Activated CD8-positive, alpha-beta T cell treated with anti-CD3 and anti-CD28 coated beads, Interleukin-2, amount 10 ng/mL, durations not matched to agents 7 days and 5 days (primary cell): Measurements from ENCODE around the gene GNLY. TPM values are rescaled to one million over a fixed set of nuclear protein-coding genes. Genes with fewer than 3 reads are reported as not detected.

Source experiments
- ATAC-seq: fragments of 150-1000 bp; cut with Tn5 transposase; one replicate; pipeline ENCODE4 v1.10.0; 2021; ENCODE audit warnings: moderate library complexity
- CTCF ChIA-PET: fragments of 350-600 bp; sonication (Branson Sonifier 250); formaldehyde crosslinking; loops from one replicate; lab custom pipeline; 2021; ENCODE audit warnings: antibody characterized with exemption; lab: Charles Lee
- POLR2A ChIA-PET: fragments of 350-600 bp; sonication (Branson Sonifier 250); formaldehyde crosslinking; loops from one replicate; lab custom pipeline; 2021; ENCODE audit warnings: antibody characterized with exemption; lab: Charles Lee
- DNase-seq: peaks from one replicate; pipeline ENCODE4 v3.0.0-alpha.2; 2020
- H3K27ac Mint-ChIP-seq: one replicate; pipeline ENCODE4 v1.8.0; 2021; ENCODE audit warnings: mild to moderate bottlenecking, mixed read lengths
- H3K27me3 Mint-ChIP-seq: one replicate; pipeline ENCODE4 v1.8.0; 2021; ENCODE audit warnings: low read depth, mixed read lengths
- H3K36me3 Mint-ChIP-seq: one replicate; pipeline ENCODE4 v1.8.0; 2021; ENCODE audit warnings: low read depth, mixed read lengths
- H3K4me1 Mint-ChIP-seq: one replicate; pipeline ENCODE4 v1.8.0; 2021; ENCODE audit warnings: low read depth, mixed read lengths
- H3K4me3 Mint-ChIP-seq: one replicate; pipeline ENCODE4 v1.8.0; 2021; ENCODE audit warnings: mild to moderate bottlenecking, mixed read lengths
- H3K9me3 Mint-ChIP-seq: one replicate; pipeline ENCODE4 v1.8.0; 2022; ENCODE audit warnings: mixed read lengths; ENCODE audit not compliant: insufficient read depth
- total RNA-seq, 2 experiments: library from RNA; stranded (reverse); gene quantifications; one replicate each; pipeline ENCODE4 v1.2.3, GENCODE V29; 2021

Gene GNLY
- total RNA-seq, 2 experiments from 2014 or later = 136 to 143 TPM

GRCh38 chr2:85703329-85703728 is 9.2 kb downstream of the GNLY start:
- CTCF ChIA-PET = interaction anchor here (0.8 to 8.1 kb wide), 7 partner anchors 9 to 66 kb away, joined by 3 to 161 read pairs (median 39); partner anchors contain the start of gene GNLY
- Mint-ChIP-seq H3K4me3 (no peak overlapping the region), H3K36me3 (peaks cover 2% of the 10 kb centered on the region), H3K4me1 (peaks cover 71% of the 10 kb centered on the region), H3K27ac (no peak overlapping the region), H3K27me3 (peaks cover 3% of the 10 kb centered on the region), H3K9me3 (no peaks in the 10 kb centered on the region)
- DNase-seq (no peak), ATAC-seq (no peak)
- POLR2A ChIA-PET = no interaction called here

GRCh38 chr2:85704038-85704437 is 9.9 kb downstream of the GNLY start:
- ATAC-seq (no peak), DNase-seq (no peak)
- Mint-ChIP-seq H3K27me3 (peaks cover 7% of the 10 kb centered on the region), H3K4me1 (peaks cover 63% of the 10 kb centered on the region), H3K36me3 (peaks cover 2% of the 10 kb centered on the region), H3K27ac (peak overlapping the region; percentile 7), H3K9me3 (no peaks in the 10 kb centered on the region), H3K4me3 (no peak overlapping the region)
- CTCF ChIA-PET = interaction anchor here (1.2 to 8.1 kb wide), 8 partner anchors 9 to 67 kb away, joined by 3 to 161 read pairs (median 48); partner anchors contain the start of gene GNLY
- POLR2A ChIA-PET = interaction anchor here (0.7 kb wide), 1 partner anchor 13 kb away, joined by 3 read pairs; no protein-coding TSS in a partner anchor

GRCh38 chr2:85704800-85705679 is 10.9 kb downstream of the GNLY start:
- Mint-ChIP-seq H3K9me3 (no peaks in the 10 kb centered on the region), H3K36me3 (no peaks in the 10 kb centered on the region), H3K27me3 (peaks cover 12% of the 10 kb centered on the region), H3K27ac (peak overlapping the region; percentile 84), H3K4me3 (peak overlapping the region; percentile 22), H3K4me1 (peaks cover 66% of the 10 kb centered on the region)
- POLR2A ChIA-PET = interaction anchor here (1.2 kb wide), 1 partner anchor 75 kb away, joined by 5 read pairs; no protein-coding TSS in a partner anchor
- ATAC-seq (peak; percentile 53), DNase-seq (peak; percentile 54)
- CTCF ChIA-PET = interaction anchor here (0.8 to 8.1 kb wide), 13 partner anchors 8 to 77 kb away, joined by 3 to 161 read pairs (median 5); partner anchors contain the start of gene GNLY

- no peak for ATAC-seq
- ChIA-PET POLR2A (interaction anchor here (1.2 kb wide), 1 partner anchor 75 kb away, joined by 5 read pairs; no protein-coding TSS in a partner anchor), CTCF (interaction anchor here (0.8 to 8.1 kb wide), 13 partner anchors 8 to 78 kb away, joined by 3 to 161 read pairs (median 7); partner anchors contain the start of gene GNLY)
- Mint-ChIP-seq H3K4me3 (no peak overlapping the region), H3K9me3 (no peaks in the 10 kb centered on the region), H3K4me1 (peaks cover 68% of the 10 kb centered on the region), H3K27me3 (peaks cover 12% of the 10 kb centered on the region), H3K27ac (peak overlapping the region; percentile 84), H3K36me3 (no peaks in the 10 kb centered on the region)
- no peak for DNase-seq
Measured at GRCh38 chr2:85705680-85706039, 11.5 kb downstream of the GNLY start.

GRCh38 chr2:85706063-85706462 is 11.9 kb downstream of the GNLY start:
- Mint-ChIP-seq H3K27ac (peak overlapping the region; percentile 84), H3K27me3 (peaks cover 12% of the 10 kb centered on the region), H3K36me3 (no peaks in the 10 kb centered on the region), H3K9me3 (no peaks in the 10 kb centered on the region), H3K4me1 (peaks cover 68% of the 10 kb centered on the region), H3K4me3 (no peak overlapping the region)
- ChIA-PET CTCF (interaction anchor here (1.0 to 8.1 kb wide), 9 partner anchors 12 to 69 kb away, joined by 3 to 161 read pairs (median 39); partner anchors contain the start of gene GNLY), POLR2A (interaction anchor here (1.2 kb wide), 1 partner anchor 76 kb away, joined by 5 read pairs; no protein-coding TSS in a partner anchor)
- ATAC-seq (no peak), DNase-seq (no peak)

- ChIA-PET CTCF (interaction anchor here (1.0 to 8.1 kb wide), 21 partner anchors 11 to 330 kb away, joined by 3 to 161 read pairs (median 5); partner anchors contain the start of genes GGCX and GNLY), POLR2A (interaction anchor here (1.7 kb wide), 1 partner anchor 27 kb away, joined by 4 read pairs; no protein-coding TSS in a partner anchor)
- DNase-seq (no peak), ATAC-seq (peak; percentile 6)
- H3K36me3 Mint-ChIP-seq = no peaks in the 10 kb centered on the region
- H3K9me3 Mint-ChIP-seq = no peaks in the 10 kb centered on the region
- no peak overlapping the region for H3K27ac Mint-ChIP-seq
- peaks cover 65% of the 10 kb centered on the region for H3K4me1 Mint-ChIP-seq
- H3K4me3 Mint-ChIP-seq = no peak overlapping the region
- H3K27me3 Mint-ChIP-seq = peaks cover 12% of the 10 kb centered on the region
Measured at GRCh38 chr2:85706599-85707296, 12.6 kb downstream of the GNLY start.

GRCh38 chr2:85707304-85707703 is 13.1 kb downstream of the GNLY start:
- ATAC-seq = peak; percentile 88
- no peak overlapping the region for H3K4me3 Mint-ChIP-seq
- no peak overlapping the region for H3K27ac Mint-ChIP-seq

GRCh38 chr2:85708641-85709040 is 14.5 kb downstream of the GNLY start:
- DNase-seq (no peak), ATAC-seq (no peak)
- ChIA-PET CTCF (interaction anchor here (0.9 to 8.1 kb wide), 10 partner anchors 14 to 106 kb away, joined by 3 to 161 read pairs (median 18); partner anchors contain the start of gene GNLY), POLR2A (no interaction called here)
- no peak overlapping the region for H3K27ac Mint-ChIP-seq
- H3K27me3 Mint-ChIP-seq = peaks cover 8% of the 10 kb centered on the region
- H3K9me3 Mint-ChIP-seq = no peaks in the 10 kb centered on the region
- H3K4me1 Mint-ChIP-seq = peaks cover 50% of the 10 kb centered on the region
- no peaks in the 10 kb centered on the region for H3K36me3 Mint-ChIP-seq
- no peak overlapping the region for H3K4me3 Mint-ChIP-seq

More at GRCh38 chr2:85707304-85707703, 13.1 kb downstream of the GNLY start:
- H3K36me3 Mint-ChIP-seq = no peaks in the 10 kb centered on the region
- H3K4me1 Mint-ChIP-seq = peaks cover 61% of the 10 kb centered on the region
- H3K27me3 Mint-ChIP-seq = peaks cover 10% of the 10 kb centered on the region
- H3K9me3 Mint-ChIP-seq = no peaks in the 10 kb centered on the region
- POLR2A ChIA-PET = interaction anchor here (0.8 to 1.7 kb wide), 2 partner anchors 27 to 48 kb away, joined by 3 to 4 read pairs; no protein-coding TSS in a partner anchor
- CTCF ChIA-PET = interaction anchor here (1.0 to 8.1 kb wide), 20 partner anchors 11 to 329 kb away, joined by 3 to 161 read pairs (median 6); partner anchors contain the start of genes GGCX and GNLY
- peak; percentile 87 for DNase-seq

GRCh38 chr2:85709401-85709811 is 15.2 kb downstream of the GNLY start:
- no peak overlapping the region for H3K4me3 Mint-ChIP-seq
- ATAC-seq = no peak
- H3K9me3 Mint-ChIP-seq = no peaks in the 10 kb centered on the region
- H3K4me1 Mint-ChIP-seq = peaks cover 52% of the 10 kb centered on the region
- CTCF ChIA-PET = interaction anchor here (0.9 to 8.1 kb wide), 10 partner anchors 15 to 180 kb away, joined by 3 to 161 read pairs (median 10); partner anchors contain the start of gene GNLY
- H3K27me3 Mint-ChIP-seq = peaks cover 8% of the 10 kb centered on the region
- no peaks in the 10 kb centered on the region for H3K36me3 Mint-ChIP-seq
- POLR2A ChIA-PET = no interaction called here
- DNase-seq = no peak
- H3K27ac Mint-ChIP-seq = no peak overlapping the region

- DNase-seq = no peak
- Mint-ChIP-seq H3K4me3 (no peak overlapping the region), H3K36me3 (no peaks in the 10 kb centered on the region), H3K27me3 (peaks cover 8% of the 10 kb centered on the region), H3K27ac (no peak overlapping the region), H3K9me3 (no peaks in the 10 kb centered on the region), H3K4me1 (peaks cover 52% of the 10 kb centered on the region)
- POLR2A ChIA-PET = interaction anchor here (0.5 kb wide), 1 partner anchor 83 kb away, joined by 3 read pairs; no protein-coding TSS in a partner anchor
- CTCF ChIA-PET = interaction anchor here (1.1 to 4.5 kb wide), 4 partner anchors 18 to 73 kb away, joined by 3 to 25 read pairs (median 7); no protein-coding TSS in a partner anchor
- no peak for ATAC-seq
Measured at GRCh38 chr2:85710687-85711577, 16.8 kb downstream of the GNLY start.
